GM18858 (cell line): ENCODE measurements around the gene ZC2HC1B.
"Not testable (repeated sequence)": the region's sequence is repeated elsewhere in the genome, so short reads cannot be mapped to it uniquely, and the experiment has no call there.

Experiments used
- ATAC-seq: cut with Tn5 transposase; IDR thresholded peaks from one replicate; pipeline ENCODE4 v1.9.1; 2021; ENCODE audit not compliant: unreplicated experiment

ZC2HC1B gene, protein sequence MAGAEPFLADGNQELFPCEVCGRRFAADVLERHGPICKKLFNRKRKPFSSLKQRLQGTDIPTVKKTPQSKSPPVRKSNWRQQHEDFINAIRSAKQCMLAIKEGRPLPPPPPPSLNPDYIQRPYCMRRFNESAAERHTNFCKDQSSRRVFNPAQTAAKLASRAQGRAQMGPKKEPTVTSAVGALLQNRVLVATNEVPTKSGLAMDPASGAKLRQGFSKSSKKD

DNA sequence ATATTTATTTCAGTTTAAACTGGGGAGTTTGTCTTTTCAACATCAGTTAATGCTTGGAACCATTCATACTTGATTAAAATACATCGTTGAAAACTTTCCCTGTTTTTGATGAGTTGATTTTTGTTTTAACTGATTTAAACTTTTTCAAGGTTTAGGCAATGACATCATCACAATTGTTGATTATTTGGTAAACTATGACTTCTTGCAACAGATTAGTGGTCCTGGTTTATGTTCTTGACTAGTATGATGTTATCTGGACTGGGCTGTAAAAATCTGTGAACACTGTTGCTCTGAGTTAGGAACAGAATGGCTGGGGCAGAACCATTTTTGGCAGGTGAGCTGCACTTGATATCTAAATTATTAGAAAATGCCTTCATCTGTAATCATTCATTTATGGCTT is at the start of gene ZC2HC1B:
TSS of gene ZC2HC1B (plus strand) at position 241 of the 400 bp plus-strand sequence. CDS start at position 307, 66 bp downstream.
- no peak for ATAC-seq

DNA sequence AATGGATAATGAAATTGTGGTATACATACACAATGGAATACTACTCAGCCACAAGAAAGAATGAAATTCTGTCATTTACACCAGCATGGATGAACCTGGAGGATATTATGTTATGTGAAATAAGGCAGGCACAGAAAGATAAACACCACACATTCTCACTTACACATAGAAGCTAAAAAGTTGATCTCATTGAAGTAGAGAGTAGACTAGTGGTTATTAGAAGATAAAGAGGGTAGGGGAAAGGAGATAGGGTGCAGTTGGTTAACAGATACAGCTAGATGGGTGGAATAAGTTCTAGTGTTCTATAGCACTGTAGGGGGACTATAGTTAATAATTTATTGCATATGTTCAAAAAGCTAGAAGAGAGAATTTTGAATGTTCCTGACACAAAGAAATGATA is 46.7 kb upstream of the ZC2HC1B start:
- ATAC-seq = no peak

DNA sequence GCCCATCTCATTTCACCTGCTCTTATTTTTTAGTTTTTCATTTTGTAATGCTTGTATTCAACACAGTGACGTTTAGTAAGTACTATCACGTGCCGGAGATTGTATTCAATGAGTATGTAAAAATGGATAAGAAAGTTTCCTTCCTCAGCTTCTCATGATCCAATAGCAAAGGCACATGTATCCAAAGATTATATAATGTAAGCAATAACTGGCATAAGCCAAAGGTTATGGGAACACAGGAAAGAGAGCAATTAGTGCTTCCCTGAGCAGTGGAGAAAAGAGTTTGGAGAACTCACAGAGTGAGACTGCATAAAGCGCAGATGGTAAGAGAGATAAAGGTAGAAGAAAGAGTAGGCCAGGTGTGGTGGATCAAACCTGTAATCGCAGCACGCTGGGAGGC is 42.9 kb upstream of the ZC2HC1B start:
- no peak for ATAC-seq

DNA sequence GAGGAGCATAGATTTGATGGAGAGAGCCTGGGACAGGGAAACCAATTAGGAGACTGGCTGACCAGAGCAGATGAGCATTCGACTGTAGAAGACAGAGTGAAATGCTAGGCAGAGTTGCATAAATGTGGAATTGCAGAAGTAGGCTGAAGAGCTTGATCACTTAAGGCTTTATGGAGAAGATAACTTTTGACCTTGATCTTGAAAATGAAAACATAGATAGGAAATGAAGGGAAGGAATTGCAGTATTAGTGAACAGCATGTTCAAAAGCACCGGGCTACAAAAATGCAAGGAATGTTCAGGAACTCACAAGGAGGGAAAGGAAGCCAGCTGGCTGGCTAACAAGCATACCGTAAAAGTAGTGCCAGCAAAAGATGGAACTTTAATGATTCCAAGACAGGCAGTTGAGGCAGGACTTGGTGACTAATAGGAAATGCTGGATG is 41.7 kb upstream of the ZC2HC1B start:
- ATAC-seq = no peak

DNA sequence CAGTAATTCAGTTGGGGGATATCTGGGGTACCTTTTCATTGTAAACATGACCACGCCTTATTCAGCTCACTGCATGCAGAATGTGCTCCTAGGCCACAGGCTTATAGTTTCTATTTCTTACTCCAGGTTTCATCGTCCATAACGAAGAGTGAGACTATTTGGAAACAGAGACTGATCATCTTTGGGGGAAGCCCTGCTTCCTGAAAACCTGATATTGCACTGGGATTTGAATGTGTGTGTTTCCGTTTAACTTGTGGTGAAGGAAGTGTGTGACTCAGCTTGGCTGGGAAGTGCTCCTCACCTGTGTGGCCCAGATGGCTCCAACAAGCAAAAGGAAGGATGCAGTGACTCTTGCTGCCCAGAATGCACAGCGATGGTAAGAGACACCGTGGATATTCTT is 40.7 kb upstream of the ZC2HC1B start:
- no peak for ATAC-seq

DNA sequence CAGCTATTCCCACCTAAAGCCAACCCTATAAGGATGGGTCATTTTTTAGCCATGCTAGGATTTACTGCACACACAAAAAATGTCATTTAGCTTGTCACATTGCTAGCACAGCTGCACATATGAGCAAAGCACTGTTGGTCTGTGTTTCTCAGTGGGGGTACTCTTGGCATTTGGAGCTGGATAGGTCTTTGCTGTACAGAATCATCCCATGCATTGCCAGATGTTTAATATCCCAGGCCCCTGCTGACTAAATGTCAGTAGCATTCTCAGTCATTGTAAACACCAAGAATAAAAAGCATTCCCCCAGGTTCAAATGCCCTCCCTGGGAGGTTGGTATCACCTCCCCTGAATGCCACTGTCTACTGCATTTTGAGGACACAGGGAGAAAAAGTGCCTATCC is 35.7 kb upstream of the ZC2HC1B start:
- no peak for ATAC-seq

DNA sequence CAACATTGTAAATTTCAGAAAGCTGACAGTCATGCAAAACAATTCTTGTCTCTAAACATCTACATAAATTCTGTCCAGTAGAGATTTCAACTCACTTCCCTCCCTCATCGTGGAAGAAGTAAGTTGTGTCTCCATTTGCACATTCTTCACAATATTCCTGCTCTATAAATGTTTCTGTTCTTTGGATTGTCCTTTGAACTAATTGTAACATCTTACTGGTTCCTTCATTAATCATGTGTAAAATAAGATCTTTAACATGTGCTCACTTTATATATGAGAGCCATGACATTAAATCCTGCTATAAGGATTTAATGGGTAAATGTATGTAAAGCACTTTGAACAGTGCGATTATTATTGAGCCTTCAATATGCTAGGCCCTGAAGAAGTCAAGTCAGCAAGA is 28.1 kb upstream of the ZC2HC1B start:
- ATAC-seq = no peak

DNA sequence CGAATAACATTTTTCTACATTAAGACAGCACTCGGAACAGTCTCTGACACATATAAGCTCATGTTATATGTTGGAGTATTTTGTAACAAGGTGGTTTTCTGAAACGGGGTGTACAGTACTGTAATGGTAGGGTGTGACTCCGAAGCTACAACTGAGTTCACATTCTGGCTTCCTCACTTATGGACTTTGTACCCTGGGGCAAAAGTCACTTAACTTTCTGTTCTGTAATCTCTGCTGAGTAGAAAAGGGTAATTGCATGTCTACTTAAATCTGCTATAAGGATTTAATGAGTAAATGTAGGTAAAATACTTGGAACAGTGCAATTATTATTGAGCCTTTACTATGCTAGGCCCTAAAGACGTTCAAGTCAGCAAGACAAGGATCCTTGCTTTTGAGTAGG is 25.9 kb upstream of the ZC2HC1B start:
- no peak for ATAC-seq

DNA sequence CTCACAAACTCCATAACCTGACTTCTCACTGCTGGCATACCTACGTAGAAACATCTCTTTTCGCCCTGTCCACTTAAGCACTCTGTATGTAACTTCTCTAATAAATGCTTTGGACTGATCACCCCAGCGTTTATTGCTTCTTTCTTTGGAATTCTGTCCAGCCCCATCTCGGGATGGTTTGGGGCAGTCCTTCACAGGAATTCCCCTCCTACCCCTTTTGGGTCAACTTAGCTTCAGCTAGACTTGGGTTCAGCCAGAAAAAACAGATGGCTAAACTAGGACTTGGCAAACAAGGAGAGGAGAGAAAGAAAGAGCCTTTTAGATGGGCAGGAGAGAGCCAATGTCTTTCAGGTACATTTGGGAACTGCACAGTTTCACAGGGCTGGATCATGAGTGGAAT is 25.1 kb upstream of the ZC2HC1B start:
- no peak for ATAC-seq

DNA sequence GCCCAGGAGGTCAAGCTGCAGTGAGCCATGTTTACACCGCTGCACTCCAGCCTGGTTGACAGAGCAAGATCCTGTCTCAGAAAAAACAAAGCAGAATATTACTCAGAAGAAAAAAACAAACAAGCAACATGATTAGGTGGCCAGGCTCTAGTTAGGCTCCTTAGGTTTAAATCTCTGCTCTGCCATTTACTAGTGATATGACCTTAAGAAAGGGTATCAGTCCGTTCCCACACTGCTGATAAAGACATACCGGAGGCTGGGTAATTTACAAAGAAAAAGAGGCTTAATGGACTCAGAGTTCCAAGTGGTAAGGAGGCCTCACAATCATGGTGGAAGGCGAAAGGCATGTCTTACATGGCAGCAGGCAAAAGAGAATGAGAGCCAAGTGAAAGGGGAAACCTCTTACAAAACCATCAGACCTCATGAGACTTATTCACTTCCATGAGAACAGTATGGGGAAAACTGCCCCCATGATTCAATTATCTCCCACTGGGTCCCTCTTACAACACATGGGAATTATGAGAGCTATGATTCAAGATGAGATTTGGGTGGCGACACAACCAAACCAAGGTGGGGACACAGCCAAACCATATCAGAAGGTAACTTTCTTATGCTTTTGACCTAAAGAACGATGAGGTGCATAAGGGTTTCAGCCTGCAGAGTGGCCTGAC is 23.5 kb upstream of the ZC2HC1B start:
- ATAC-seq = no peak

DNA sequence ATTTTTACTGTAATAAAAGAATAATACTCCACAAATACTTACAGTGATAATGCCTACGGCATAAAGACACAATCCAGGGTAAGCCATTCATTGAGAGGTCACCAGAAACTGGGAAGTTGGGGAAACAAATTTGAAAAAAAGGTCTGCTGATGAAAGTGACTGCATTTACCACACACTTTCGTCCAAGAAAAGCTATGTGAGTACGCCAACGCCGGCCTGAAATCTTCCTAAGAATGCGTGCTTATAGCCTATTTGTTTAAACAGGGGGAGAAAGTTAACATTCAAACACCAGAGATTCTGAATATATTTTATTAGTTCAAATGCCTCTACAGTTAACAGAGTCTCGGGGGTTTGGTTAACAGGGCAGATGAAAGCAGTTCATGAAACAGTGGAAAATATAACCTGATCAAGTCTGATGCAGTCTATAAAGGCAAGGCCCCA is 21.8 kb upstream of the ZC2HC1B start:
- ATAC-seq = no peak

DNA sequence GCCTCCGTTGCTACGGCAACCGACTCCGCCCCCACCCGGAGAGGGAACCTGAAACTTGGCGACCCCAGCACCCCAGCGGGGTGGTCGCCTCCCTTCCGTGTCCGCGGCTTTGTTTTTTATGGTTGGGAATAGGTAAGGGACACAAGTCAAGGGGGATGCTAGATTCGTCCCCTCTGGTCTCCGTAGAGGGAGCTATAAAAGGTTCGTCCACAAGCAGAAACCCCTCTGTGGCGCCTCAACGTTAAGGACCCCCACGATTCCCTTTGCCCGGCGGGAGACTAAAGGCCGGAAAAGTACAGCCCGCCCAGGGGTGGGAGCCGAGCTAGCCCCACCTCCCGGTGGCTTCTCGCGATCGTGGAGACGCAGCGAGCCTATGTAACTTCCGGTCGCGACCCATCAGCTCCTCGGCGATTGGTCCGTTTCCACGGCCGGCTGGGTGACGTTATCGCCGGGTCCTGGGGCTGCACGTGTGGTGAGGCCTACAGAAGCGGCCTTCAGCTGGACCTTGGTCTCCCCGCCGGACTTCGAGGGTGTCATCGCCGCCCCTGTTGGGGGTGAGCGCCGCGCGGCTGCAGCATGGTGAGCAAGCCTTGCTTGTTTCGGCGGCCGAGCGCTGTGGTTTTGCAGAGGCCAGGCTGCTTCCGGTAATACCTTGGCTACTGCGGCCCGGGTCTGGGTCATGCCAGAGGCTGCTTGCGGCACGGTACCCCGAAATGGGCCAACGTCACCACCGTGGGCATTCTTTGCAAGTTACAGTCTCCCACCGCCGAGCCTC is 21.2 kb upstream of the ZC2HC1B start, which contains the start of gene LTV1:
TSS of gene LTV1 (plus strand) at position 437 of the 775 bp plus-strand sequence. CDS start at position 577, 140 bp downstream.
- ATAC-seq = peak; percentile 98

DNA sequence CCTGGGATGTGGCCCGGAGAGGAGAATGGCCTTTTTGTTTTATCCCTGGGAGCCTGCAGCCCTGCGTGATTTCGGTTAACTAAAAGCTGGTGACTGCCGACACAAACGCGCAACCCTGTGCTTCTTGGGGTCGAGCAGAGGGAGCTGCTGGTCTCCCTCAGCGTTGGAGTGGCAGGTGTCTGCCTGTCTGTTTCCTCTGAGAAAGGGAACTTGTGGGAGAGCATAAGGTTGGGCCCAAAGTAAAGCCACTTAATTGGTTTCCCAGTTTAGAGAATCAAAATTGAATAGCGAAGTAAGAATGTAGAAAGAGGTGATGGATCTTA is 20.6 kb upstream of the ZC2HC1B start:
- no peak for ATAC-seq

DNA sequence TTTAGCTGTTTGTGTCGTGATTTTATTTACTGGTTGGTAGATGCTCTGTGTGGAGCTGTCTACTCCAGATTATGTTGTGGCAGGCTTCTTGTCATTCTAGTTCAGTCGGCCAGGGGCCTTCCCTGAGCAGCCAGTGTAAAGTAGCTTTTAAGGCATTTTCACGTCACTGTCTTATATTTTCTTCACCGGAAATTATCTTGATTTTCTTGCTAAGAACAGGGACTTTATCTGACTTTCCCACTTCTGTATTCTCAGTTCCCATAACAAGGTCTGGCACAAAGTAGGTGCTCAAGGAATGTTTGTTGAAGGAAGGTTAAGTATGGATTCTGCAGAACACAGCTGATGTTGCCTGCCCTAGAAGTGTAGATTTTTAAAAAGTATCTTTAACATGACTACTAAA is 20.3 kb upstream of the ZC2HC1B start:
- no peak for ATAC-seq

DNA sequence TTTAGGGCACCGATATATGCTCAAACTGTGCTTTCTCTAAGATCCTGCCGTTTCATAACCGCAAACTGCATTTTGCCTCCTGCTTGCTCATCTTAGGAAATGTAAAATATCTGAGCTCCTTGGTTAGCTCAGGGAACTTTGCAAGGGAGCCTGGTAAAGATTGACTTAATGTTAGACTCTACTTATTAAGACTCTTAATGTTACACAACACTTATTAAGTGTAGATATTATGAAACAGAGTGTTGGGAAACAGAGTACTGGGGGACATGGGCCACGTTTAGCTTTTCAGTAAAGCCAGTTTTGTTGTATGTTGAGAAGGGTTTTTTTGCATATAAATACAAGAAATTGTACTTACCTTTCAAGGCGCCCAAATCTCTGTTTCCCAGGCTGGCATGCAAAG is 19.2 kb upstream of the ZC2HC1B start:
- ATAC-seq = no peak

DNA sequence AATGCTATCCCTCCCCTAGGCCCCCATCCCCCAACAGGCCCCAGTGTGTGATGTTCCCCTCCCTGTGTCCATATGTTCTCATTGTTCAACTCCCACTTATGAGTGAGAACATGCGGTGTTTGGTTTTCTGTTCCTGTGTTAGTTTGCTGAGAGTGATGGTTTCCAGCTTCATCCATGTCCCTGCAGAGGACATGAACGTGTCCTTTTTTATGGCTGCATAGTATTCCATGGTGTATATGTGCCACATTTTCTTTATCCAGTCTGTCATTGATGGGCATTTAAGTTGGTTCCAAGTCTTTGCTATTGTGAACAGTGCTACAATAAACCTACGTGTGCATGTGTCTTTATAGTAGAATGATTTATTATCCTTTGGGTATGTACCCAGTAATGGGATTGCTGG is 12.6 kb upstream of the ZC2HC1B start:
- ATAC-seq = not testable (repeated sequence)

DNA sequence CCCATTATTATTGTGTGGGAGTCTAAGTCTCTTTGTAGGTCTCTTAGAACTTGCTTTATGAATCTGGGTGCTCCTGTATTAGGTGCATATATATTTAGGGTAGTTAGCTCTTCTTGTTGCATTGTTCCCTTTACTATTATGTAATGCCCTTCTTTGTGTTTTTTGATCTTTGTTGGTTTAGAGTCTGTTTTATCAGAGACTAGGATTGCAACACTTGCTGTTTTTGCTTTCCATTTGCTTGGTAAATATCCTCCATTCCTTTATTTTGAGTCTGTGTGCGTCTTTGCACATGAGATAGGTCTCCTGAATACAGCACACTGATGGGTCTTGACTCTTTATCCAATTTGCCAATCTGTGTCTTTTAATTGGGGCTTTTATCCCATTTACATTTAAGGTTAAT is 9.2 kb upstream of the ZC2HC1B start:
- not testable (repeated sequence) for ATAC-seq

DNA sequence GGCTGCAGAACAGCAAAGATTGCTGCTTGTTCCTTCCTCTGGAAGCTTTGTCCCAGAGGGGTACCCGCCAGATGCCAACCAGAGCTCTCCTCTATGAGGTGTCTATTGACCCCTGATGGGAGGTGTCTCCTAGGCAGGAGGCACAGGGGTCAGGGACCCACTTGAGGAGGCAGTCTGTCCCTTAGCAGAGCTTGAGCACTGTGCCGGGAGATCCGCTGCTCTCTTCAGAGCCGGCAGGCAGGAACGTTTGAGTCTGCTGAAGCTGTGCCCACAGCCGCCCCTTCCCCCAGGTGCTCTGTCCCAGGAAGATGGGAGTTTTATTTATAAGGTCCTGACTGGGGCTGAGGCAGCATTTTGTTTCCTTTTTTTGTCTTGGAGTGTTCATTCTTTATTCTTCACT is 7.5 kb upstream of the ZC2HC1B start:
- not testable (repeated sequence) for ATAC-seq

DNA sequence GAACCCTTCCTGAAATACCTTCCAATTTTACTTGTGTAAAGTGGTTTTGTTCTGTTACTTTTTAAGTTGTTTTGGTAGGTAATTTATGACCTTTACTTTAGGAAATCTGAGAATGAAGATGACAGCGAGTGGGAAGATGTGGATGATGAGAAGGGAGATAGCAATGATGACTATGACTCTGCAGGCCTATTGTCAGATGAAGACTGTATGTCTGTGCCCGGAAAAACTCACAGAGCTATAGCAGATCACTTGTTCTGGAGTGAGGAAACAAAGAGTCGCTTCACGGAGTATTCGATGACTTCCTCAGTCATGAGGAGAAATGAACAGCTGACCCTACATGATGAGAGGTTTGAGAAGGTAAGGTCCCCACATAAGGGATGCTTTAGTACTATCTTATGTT is 6.6 kb upstream of the ZC2HC1B start:
- no peak for ATAC-seq

DNA sequence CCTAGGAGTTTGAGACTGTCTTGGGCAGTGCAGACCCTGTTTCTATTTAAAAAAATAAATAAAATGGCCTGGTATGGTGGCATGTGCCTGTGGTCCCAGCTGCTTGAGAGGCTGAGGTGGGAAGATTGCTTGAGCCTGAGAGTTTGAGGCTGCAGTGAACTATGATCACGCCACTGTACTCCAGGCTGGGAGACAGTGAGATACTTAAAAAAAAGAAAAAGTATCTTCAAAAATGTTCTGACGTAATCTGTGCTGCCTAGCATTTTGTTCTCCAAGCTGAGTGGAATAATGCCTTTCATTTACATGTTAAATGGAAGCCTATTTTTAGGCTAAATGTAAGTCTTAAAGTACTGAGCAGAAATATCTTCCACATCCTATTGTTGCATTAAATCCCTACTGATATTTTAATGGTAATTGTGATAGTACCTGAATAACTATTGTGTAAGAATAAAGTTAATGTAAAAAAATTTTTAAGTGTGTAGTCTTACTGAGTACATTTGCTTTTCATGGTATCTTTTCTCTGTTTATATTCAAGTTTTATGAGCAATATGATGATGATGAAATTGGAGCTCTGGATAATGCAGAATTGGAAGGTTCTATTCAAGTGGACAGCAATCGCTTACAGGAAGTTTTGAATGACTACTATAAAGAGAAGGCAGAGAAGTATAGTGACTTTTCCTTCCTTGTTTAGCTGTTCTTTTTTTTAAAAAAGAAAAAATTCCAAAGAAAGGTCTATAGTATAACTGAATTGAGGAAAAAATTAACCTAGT is 4.2 kb upstream of the ZC2HC1B start:
- ATAC-seq = no peak

DNA sequence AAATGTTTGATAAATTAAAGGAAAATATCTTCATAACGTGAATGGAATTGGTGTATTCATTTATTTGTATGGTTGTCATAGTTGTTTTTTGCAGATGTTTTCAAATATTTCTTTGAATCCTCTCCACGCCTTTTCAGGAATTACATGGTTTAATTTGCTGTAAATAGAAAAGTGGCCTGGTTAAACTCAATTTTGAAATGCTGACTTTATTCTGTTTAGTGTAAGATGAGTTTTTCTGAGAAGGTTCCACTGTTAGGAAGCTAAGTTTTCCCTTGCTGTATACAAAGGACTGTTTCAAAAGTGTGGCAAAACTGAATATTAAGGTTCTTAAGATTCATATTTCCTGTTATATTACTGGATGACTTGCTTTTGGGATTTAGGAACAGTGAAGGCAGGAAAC is 503 bp upstream of the ZC2HC1B start:
- no peak for ATAC-seq
